CD4-positive, alpha-beta T cell treated with Interferon gamma for 1 hour (primary cell): Measurements from ENCODE around the gene CMSS1.

Experiments used
- DNase-seq: peaks from one replicate; pipeline ENCODE4 v3.0.0-alpha.2; 2020

Gene CMSS1

DNA sequence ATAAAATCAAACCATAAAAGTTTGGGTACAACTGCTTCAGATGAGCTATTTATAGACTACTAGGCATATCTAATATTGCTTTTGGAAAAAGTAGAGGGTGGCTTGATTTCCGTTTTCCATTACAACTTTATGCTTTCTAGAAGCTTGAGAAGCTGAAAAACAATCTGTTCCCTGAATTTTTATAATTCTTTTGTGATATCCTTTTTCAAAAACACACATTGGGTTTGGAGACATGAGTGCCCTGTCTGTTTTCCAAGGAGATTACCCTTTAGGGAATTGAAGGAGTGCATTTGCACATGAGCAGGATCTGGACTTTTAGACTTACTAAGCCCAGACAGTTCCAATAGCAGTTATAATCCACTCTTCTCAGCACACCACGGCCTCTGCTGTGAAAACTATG is 346.1 kb downstream of the CMSS1 start:
- no peak for DNase-seq

DNA sequence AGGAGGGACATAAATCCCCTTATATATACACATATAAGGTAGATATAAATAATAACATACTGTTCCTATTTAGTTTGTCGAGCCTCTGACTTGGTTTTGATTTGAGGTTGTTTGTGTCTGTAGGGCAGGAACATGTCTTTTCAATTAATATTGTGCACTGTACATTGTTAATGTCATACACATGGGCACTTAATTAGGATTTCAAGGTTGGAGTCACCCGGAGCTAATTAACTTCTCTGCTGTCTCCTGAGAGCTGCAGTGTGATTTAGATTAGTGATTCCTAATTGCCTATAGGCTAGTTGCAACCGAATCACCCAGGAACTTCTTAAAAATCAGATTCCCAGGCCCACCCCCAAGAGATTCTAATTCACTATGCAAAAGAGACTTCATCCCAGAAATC is 347.1 kb downstream of the CMSS1 start:
- DNase-seq = no peak

DNA sequence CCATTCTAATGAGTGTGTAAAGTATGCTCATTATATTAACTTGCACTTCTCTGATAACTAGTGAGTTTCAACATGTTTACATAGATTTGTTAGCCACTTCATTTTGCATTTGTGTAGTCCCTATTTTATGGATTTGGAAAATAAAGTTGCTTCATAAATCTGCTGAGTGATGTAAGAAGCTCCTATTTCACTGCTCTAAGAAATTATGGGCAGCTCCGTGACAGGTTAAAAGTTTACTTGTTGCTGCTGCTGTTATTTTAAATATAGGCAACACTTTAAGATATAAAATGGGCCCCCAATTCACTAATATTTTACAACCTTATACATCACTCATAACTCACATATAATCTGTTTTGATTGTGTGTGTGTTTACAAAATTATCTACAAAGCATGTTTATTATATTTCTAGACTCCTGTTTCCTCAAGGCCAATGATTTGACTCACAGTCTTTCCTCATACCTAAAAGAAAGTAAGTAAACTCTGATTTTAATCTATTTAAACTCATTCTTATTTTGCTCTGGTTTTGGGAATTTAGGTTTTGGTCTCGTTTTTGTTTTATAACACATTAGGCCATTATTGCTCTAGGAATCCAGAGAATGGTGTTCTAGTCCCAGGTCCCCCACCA is 348.4 kb downstream of the CMSS1 start:
- no peak for DNase-seq

DNA sequence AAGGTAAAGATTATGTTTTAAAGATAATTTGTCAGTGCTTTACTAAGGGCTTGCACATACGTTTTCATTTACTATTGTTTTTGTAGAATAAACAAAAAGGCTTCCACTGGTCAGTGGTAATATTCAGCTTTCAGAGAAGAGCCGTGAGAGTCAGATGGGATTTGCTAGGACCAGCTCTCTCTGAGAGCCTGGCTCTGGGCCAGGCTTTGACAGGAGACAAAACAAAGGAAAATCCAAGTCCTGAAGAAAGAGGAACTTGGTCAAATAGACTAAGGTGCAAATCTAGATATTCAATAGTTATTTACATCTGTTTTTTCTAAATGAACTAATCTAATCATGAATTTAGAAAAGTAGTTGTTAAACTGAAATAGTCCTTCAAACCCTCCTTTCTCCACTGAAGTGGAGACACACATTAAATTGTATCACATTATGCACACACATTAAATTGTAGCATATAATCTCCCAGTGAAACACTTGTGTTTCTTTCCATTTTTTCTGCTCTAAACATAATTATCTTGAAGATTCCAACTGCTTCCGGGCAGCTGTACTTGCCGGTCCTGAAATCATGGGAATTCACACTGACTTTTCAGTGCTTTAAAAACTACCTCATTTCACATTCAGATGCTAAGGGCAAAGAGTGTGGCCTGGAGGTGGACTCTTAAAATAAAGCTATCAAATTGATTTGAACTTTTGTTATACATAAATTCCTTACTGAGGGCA is 351.7 kb downstream of the CMSS1 start:
- no peak for DNase-seq

DNA sequence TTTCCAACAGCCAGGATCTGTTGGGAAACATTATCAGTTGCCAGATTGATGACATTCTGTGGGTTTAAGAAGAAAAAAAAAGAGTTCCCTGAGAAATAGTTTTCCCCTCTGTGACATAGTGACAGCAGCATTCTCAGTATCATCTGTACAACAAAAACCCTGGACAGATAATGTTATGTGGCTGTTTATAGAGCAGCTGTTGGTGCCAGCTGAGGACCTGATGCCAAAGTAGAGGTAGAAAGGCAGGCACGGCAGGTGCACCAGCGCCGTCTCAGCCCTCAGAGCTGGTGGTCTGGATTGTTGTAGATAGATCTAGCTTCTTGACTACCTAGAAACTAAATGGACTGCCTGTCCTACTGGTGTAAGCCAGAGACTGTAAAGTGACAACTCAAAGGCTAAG is 352.8 kb downstream of the CMSS1 start:
- no peak for DNase-seq

DNA sequence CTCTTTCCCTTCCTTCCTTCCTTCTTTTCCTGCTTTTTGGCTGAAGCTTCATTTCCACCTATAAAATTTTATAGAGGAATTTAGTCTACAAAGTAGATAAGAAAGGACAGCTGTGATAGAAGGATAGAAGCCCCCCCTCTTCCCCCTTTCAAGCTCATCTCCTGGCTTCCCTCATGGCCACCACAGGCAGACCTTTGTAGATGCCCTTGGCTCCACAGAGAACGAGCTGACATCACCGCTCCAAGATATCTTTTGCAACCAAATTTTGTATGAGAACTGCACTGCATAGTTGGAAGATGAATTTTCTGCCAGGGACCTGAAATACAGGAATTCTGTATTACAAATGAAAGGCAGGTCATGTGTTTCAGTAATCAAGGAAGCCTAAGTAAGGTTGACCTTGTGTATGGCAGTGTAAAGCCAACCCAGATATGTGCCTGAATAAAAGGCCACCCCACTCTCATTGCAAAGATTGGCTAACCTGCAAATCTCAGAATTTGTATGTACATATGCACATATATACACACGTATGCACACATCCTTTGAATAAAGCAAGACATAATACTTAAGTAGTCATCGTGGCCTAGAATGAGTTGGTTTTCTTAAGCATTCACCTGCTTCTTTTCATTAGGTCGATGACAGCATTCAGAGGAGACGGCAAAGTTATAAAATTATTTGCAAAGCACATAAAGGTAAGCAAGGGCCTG is 353.7 kb downstream of the CMSS1 start:
- no peak for DNase-seq

DNA sequence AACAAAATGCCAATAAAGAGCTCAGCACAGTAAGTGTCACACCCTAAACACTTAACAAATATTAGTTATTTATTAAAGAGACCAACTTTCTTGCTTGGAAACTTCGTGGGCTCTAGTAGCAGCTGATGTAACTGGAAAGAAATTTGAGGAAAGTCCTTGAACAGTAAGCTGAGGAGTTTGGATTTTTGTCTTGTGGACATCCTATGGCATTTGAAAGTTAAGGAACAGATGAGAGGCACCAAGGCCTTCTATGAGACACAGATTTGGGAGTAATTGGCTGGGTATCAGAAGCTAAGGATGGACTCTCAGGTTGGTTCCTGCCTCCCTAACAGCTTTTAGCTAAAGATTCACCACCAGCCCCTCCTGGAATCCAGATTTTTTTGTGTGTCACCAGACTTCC is 356.3 kb downstream of the CMSS1 start:
- no peak for DNase-seq

DNA sequence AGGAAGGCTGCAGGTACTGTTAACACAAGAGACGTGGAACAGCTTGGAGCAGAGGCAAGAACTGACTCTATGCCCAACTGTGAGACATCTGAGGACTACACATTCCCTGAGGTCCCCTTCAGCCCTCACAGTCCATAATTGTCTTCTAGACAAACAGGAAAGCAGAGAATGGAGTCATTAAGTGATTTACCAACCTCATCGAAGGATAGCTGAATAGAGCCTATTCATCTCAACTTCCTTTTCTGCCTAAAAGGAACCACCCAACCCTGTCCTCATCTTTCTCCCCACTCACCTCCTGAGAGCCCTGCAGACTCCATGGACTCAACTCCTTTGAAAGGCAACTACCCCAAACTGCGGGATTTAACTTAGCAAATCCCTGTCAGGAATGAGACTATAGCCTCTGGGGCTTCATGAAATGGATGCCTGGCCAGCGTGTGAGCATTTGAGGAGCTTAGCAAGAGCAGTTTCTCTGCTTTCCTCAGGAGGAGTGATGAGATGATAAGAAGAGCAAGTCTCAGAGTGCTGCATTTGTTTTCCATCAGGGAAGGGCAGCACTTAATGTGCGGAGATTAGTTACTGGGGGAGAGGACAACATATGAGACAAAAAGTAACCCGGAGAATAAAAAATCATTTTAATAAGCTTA is 358.1 kb downstream of the CMSS1 start:
- no peak for DNase-seq

DNA sequence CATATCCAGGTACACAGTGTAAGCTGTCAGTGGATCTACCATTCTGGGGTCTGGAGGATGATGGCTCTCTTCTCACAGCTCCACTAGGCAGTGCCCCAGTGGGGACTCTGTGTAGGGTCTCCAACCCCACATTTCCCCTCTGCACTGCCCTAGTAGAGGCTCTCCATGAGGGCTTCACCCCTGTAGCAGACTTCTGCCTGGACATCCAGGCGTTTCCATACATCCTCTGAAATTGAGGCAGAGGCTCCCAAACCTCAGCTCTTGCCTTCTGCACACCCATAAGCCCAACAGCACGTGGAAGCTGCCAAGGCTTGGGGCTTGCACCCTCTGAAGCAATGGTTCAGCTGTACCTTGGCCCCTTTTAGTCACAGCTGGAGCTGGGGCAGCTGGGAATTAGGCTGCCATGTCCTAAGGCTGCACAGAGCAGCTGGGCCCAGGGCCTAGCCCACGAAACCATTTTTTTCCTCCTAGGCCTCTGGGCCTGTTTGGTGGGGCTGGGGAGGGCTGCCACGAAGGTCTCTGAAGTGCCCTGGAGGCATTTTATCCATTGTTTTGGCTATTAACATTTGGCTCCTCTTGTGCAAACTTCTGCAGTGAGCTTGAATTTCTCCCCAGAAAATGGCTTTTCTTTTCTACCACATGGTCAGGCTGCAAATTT is 362.2 kb downstream of the CMSS1 start:
- no peak for DNase-seq

DNA sequence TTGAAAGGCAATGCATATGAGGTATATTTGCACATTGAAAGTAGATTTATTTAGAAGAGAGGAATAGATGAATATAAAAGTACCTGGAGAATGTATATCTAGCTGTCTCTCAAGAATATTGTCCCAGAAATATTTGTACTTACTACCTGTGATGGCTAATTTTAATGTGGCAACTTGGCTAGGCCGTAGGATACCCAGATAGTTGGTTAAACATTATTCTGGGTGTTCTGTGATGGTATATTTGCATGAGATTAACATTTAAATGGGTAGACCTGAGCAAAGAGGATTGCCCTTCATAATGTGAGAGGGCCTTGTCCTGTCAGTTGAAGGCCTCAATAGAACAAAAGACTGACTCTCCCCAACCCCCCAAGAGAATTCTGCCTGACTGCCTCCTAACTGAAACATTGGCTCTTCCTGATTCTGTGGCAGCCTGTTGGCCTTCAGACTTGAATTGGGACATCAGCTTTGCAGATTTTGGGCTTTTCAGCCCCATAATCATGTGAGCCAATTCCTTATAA is 366.0 kb downstream of the CMSS1 start:
- no peak for DNase-seq

DNA sequence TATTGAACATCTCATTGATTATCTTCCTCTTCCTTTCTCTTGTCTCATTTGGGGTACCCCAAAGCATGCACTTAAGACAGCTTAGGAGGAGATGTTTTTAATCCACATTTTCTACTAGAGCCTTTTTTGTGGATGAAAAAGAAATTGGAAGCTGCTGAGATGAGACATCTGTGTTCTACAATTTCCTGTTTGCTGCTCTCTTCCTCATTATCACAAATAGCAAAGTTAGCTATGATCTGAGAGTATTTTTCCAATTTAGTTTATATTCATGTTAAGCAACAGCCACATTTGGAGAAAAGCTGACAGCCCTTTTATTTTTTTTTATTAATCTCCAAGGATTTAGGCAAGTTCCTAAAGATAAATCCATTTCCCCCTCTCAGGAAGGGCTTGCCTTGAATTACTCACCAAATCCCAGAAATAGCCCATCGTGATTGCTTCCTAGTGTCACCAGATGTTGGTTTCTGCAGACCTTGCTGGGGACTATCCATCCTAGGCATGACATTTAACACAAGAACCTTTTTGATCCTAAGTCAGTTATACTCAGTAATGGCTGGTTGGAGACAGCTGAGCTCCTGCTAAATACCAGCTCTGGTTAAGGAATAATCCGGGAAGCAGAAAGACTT is 367.4 kb downstream of the CMSS1 start:
- no peak for DNase-seq

DNA sequence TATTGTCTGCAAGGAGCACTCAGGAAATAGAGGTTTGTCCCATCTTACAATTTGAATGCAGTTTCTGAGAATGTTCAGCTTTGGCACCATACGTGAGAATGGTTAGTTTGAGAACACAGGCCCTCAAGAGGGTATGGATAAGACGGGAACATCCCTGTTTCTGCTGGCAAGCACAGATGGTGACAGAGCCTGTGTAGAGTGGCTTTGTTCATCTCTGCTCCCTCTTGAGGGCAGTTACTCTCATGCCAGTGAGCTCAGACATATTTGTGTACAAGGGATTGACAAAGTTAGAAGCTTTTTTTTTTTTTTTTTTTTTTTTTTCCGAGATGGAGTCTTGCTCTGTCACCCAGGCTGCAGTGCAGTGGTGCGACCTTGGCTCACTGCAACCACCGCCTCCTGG is 368.2 kb downstream of the CMSS1 start:
- DNase-seq = no peak

DNA sequence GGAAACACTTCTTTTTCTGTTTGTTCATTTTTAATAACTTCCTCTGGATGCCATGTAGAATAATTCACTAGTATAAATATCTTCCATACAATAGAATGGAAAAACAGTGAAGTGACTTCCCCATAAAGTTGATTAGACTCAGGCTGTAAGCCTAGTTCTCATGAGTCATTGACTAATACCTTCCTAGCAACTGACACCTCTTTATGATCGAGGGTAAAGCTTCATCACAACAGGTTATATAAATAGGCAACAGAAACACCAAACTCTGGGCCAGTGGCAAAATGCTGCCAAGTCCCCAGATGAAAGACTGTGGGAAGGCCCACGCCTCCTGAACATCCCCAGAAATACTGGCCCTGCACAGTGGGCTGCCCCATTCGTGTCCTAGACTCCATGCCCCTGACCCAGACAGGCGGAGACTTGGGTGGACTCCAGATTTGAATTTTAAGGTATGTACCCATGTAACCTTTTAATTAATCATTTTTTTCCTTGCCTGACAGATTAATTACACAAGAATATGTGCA is 371.8 kb downstream of the CMSS1 start:
- no peak for DNase-seq

DNA sequence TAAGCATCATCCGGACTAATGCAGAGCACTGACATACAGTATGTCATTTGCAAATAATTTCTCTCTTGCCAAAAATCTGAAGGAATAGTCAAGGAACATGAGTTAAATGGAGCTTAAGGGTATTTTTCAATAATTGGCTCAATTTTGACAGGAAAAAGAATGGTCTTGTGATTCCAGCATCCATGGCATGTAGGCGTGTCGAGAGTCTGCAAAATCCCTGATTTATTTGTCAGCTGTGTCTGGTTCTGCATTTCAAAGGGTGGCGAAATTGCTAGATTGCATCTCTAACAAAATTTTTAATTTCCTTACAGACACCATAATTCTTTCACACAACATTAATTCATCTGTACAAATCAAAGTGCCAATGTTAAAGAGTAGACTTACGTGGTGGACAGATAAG is 377.7 kb downstream of the CMSS1 start:
- DNase-seq = no peak

DNA sequence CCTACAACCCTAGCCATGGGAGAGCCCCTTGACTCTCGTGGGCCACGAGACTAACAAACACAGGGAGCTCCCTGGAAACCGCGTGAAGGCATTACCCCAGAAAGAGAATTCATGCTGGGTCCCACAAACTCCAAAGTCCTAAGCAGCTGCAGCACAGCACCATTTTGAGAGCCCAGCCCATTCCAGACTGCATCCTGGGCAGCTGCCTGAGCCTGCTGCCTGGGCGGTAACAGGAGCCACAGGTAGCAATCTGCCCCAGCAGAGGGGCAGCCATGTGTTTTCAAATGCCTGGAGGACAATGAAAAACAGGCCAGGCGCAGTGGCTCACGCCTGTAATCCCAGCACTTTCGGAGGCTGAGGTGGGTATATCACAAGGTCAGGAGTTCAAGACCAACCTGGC is 380.2 kb downstream of the CMSS1 start:
- no peak for DNase-seq

DNA sequence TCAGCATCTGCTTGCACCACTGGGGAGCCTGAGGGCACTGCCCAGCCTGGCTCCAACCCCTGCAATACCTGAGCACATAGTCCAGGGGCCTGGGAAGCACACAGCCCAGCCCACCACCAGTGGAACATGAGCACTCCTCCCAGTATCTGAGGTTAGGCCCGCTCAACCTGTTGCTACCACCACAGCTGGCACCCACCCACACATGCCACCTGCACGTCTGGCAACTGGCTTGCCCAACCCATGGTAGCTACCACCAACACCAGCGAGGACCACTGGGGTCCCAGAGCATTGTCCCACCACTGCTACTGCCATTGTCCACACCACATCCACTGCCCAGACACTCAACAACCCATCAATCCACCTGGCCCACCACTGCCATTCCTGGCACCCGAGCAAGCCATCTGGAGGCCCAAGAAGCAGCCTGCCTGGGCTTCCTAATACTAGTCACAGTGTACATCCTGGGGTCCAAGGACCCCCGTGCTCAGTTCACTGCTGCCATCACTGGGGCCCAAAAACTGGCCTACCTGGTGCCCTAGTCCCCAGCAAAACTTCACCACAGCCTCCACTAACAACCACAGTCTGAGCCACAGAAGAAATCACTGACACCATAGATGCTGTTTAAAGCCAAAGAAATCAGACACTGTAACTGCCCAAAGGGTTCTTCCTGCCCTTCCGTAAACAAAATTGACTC is 381.1 kb downstream of the CMSS1 start:
- DNase-seq = no peak

DNA sequence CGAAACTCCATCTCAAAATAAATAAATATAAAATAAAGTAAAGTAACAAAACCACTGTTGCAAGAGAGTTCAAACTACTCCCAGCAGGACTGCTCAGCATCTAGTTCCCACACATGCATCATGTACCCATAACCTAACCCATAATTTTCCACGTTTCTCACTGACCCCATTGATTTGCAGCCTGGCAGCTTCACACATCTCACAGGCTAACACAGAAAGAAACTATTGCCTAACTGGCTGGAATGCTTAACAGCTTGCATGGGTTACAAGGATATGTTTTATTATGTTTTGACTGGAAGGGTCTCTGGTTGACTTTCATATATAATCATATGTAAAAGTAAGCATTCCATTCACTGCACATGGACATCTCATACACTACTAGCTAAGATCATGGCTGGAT is 387.5 kb downstream of the CMSS1 start:
- DNase-seq = no peak

DNA sequence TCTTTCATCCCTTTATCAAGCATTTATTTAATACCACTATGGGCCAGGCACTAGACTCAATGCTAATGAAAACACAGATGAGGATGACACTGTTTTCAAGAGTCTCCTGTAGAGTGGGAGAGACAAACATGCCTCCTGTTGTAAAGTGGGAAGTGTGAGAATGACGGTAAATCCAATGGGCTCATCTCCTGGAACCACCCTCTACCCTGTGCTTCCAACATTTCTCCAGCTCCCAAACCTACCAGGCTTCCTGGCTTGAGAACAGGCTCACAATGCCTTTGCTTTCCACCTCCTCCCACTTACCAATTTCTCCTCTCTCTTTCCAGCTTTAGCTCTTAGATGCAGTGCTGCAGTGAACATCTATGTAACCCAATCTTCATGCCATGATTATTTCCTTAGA is 389.0 kb downstream of the CMSS1 start:
- no peak for DNase-seq

DNA sequence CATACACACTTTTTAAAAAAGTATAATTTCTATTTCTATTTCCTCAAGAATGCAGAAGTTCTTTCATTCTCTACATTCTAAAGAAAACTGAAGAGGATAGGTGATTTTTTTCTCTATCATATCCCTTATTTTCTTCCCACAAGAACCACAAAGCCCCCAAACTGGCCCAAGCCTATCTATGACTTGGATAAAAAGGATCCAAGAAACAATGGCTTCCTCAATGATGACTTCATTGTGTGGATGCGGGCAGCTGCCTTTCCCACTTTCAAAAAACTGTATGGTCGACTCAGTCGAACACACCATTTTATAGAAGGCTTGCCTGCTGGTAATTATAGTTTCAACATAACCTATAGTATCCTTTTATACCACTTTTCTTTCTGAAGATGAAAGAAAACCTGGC is 390.2 kb downstream of the CMSS1 start:
- DNase-seq = no peak

DNA sequence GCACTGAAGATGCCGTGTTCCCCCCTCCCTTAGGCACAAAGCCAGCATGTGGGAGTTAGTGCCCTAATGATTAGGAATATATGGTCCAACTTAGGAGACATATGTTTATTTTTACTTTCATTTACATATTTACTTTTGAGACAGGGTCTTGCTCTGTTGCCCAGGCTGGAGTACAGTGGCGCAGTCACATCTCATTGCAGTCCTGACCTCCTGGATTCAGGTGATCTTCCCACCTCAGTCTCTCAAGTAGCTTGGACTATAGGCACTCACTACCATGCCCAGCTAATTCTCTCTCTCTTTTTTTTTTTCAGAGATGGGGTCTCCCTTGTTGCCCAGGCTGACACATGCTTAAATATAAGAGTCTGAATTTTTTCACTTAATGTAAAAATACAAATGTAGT is 391.5 kb downstream of the CMSS1 start:
- no peak for DNase-seq

DNA sequence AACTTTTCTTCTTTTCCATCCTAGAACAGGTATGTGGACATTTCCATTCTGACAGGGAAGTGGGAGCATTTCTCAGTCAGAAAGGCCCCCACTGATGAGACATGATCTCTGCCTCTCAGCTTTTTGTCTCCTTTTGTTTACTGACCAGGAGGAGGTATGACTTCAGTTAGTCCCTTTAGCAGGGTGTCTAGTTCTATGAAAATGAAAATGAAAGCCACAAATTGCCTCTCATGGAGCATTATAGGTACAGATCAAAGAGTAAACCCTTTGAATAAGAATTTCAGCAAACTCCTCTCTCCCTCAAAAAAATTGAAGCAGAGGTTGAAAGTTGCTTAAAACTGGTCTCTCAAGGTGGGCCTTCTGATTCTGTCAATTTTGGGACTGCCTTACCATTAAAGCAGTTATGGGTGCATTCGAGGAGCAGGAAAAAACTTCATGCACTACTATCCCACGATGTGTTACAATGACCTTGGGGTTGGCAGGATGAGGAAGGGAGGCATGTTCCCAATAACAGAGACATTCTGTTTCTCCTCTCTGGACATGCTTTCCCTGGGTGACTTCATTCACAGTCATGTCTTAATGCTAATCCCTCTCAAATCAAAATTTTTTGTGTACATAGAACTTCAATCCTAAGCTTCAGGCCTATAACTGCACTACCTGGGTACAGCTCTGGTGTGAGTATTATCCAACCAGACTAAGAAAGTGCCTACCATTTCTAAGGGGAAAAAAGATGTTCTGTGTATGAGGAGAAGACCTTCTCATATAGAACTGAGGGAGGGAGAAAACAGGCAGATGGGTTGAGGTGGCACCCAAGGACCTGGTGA is 392.5 kb downstream of the CMSS1 start:
- no peak for DNase-seq
